Vagina (tissue), 2 donors: ENCODE measurements around the gene MYH14.

ENCODE experiments used
- POLR2A ChIP-seq, 2 donors: fragments of 450-650 bp; IDR thresholded peaks; one replicate each; pipeline ENCODE4 v1.6.1; 2017; ENCODE audit warnings: antibody characterized with exemption in 2 of 2, mild to moderate bottlenecking in 2 of 2, moderate library complexity in 2 of 2
- POLR2AphosphoS5 ChIP-seq, 2 donors: sonication (generic); formaldehyde crosslinking; IDR thresholded peaks; one replicate each; pipeline ENCODE4 v1.9.0; 2017; ENCODE audit warnings: antibody characterized with exemption in 2 of 2, mild to moderate bottlenecking in 2 of 2, low read depth in 1 of 2; ENCODE audit not compliant: insufficient read depth in 1 of 2
- TF ChIP-seq, protein P1 (sequence below), 3 experiments: fragments of 450-650 bp in 2 of 3; fragments of 200-600 bp in 1 of 3; sonication (generic) in 1 of 3; IDR thresholded peaks; one replicate each; pipeline ENCODE4 v1.5.1; 2017 to 2019; ENCODE audit warnings: antibody characterized with exemption in 3 of 3, mild to moderate bottlenecking in 2 of 3, moderate library complexity in 2 of 3

DNA sequence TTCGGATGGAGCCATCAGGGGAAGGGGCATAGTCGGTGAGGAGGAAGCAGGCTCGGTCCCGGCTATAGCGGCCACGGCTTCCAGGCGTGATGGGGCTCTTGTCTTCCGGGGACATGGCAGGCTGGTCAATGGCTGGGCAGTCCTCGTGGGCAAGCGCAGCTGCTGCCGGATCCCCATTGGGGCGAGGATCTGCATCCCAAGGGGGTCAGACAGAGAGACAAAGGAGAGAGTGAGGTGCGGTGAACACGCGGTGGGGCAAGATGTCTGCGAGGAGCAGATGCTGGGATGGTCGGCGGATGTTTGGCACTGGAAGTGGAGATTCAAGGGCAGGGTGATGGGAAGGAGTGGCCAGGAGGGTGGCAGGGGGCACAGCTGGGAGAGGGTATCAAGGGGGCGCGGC, 117.2 kb downstream of the MYH14 start:
- TF ChIP-seq POLR2AphosphoS5 (IDR thresholded peaks at IDR 0.05; ENCODE audit: insufficient read depth in 1 of 2, low read depth in 1 of 2) (no peak), POLR2A (IDR thresholded peaks at IDR 0.05) (no peak)
- TF ChIP-seq, protein P1, sequence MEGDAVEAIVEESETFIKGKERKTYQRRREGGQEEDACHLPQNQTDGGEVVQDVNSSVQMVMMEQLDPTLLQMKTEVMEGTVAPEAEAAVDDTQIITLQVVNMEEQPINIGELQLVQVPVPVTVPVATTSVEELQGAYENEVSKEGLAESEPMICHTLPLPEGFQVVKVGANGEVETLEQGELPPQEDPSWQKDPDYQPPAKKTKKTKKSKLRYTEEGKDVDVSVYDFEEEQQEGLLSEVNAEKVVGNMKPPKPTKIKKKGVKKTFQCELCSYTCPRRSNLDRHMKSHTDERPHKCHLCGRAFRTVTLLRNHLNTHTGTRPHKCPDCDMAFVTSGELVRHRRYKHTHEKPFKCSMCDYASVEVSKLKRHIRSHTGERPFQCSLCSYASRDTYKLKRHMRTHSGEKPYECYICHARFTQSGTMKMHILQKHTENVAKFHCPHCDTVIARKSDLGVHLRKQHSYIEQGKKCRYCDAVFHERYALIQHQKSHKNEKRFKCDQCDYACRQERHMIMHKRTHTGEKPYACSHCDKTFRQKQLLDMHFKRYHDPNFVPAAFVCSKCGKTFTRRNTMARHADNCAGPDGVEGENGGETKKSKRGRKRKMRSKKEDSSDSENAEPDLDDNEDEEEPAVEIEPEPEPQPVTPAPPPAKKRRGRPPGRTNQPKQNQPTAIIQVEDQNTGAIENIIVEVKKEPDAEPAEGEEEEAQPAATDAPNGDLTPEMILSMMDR (IDR thresholded peaks at IDR 0.05), result no peak
